GM12865 (cell line): ENCODE measurements around the gene ABCD1.
A peak's percentile ranks its signal among the peaks of the same experiment; 100 is the strongest.

Source experiments
- DNase-seq: peaks from one replicate; pipeline ENCODE4 v3.0.0; 2010; ENCODE audit warnings: low read depth
- H3K4me3 ChIP-seq: 2 replicates; pipeline ENCODE4 v1.5.1; 2011; ENCODE audit warnings: mild to moderate bottlenecking, low read depth, low read length, control low read depth
- CTCF ChIP-seq: IDR thresholded peaks from 2 replicates; pipeline ENCODE4 v1.5.1; 2011; ENCODE audit warnings: low read length, control low read depth, low read depth, inconsistent platforms; ENCODE audit not compliant: insufficient read depth; ENCODE audit errors: missing control alignments

Gene ABCD1

GRCh38 chrX:153709726-153710674 lies 14.7 kb upstream of the ABCD1 start:
- no peak for DNase-seq
- no peak for TF ChIP-seq CTCF
- H3K4me3 ChIP-seq = no peak overlapping the region

GRCh38 chrX:153714256-153714655 lies 10.4 kb upstream of the ABCD1 start:
- H3K4me3 ChIP-seq = no peak overlapping the region
- TF ChIP-seq CTCF = no peak

DNA sequence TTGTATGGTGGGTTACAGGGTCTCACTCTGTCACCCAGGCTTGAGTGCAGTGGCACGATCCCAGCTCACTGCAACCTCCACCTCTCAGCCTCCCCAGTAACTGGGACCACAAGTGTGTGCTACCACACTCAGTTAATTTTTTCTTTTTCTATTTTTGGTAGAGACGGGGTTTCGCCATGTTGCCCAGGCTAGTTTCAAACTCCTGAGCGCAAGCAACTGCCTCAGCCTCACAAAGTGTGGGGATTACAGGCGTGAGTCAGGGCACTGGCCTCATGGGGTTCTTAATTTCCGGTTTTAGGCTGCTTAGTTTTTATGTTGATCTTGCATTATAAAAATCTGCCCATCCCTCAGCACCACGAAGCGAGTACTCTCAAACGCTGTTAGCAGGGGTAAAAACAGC lies 7.2 kb upstream of the ABCD1 start:
- H3K4me3 ChIP-seq = no peak overlapping the region
- DNase-seq = no peak
- TF ChIP-seq CTCF = no peak

More at GRCh38 chrX:153714256-153714655, 10.4 kb upstream of the ABCD1 start:
- no peak for DNase-seq

DNA sequence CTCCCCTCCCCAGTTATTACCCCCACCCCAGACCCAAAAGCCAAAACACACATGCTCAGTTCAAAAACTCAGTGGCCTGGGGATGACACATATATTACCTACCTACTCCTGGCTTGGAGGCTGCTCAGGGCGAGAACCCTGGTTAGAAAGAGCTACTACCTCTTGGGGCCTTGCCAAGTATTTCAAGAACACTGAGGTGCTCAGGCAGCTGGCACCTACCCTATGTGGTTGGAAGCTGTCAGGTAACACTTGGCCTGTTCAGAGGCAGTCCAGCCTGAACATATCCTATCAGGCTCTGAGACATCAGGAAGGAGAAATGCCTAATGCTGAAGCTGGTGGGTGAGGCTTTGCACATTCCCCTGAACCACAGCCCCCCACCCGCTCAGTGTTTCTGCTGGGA lies 5.4 kb upstream of the ABCD1 start:
- H3K4me3 ChIP-seq = no peak overlapping the region
- TF ChIP-seq CTCF = no peak

DNA sequence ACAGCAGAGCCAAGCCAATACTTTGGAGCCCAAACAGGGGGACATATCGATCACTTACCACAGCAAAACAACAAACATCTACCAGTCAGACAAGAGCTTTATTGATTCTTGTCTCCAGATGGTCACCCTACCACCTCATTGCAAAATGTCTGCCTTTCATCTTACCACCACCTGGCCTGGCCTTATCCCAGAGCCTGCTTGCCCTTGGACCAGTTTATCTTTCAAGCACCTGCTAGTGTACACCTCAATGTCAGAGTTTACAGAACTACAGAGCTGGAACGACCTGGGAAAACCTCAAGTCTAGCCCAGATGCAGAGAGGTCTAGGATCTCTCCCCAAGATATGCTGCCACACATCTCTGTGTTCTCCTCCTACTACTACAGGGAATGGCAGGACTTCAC lies 5.0 kb upstream of the ABCD1 start:
- DNase-seq = no peak
- H3K4me3 ChIP-seq = no peak overlapping the region
- TF ChIP-seq CTCF = no peak

More for the DNA sequence above, 5.4 kb upstream of the ABCD1 start:
- no peak for DNase-seq

DNA sequence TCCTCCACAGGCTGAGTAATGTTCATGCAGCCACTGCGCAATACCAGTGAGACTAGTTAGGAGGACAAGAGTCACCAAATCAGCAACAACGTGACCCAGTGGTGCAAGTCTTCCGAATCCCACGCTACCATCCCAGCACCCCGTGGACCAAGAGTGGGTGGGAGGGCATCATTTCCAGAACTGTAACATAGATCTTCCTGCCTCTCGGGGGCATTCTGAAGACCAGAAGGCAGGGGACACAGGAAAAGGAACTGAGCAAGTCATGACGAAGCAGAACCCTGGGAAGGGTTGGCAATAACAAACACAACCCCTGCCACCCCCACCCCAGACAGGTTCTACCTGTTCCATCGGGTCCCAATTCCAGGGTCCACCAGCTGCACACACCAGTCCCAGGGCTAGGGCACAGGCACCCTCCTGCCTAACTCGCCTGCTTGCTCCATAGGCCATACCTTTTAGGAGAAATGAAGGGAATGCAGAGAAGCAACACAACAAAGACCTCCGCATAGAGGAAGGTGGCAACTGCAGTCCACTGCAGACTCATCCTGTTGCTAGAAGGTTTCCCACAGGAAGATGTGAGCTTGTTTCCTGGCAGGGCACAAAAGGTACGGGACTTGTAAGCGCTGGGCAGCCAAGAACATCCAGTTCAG lies 1.8 kb upstream of the ABCD1 start:
- no peak for TF ChIP-seq CTCF
- DNase-seq = no peak

More for the DNA sequence above, 1.8 kb upstream of the ABCD1 start:
- peak overlapping the region; percentile 63 for H3K4me3 ChIP-seq
